DND-41 (cell line): ENCODE data around the gene CD300H.

Experiments used
- ATAC-seq: fragments of 200-7000 bp; cut with Tn5 transposase; 3 replicates; pipeline ENCODE4 v1.9.1; 2021; ENCODE audit warnings: low read depth; ENCODE audit not compliant: insufficient read depth
- DNase-seq: peaks from one replicate; pipeline ENCODE4 v3.0.0-alpha.2; 2020
- H2AFZ ChIP-seq: 2 replicates; pipeline ENCODE4 v1.6.0; 2012; ENCODE audit warnings: low read depth, low read length
- H3K27ac ChIP-seq: 2 replicates; pipeline ENCODE4 v1.5.1; 2012; ENCODE audit warnings: low read length, inconsistent platforms
- H3K27me3 ChIP-seq: fragments of 200-600 bp; sonication (generic); 2 replicates; pipeline ENCODE4 v1.6.0; 2012; ENCODE audit warnings: low read length, mild to moderate bottlenecking, inconsistent platforms; ENCODE audit not compliant: insufficient read depth, poor library complexity
- H3K36me3 ChIP-seq: 2 replicates; pipeline ENCODE4 v1.5.1; 2012; ENCODE audit warnings: low read length, inconsistent platforms; ENCODE audit not compliant: insufficient read depth
- H3K4me1 ChIP-seq: 2 replicates; pipeline ENCODE4 v1.5.1; 2012; ENCODE audit warnings: mild to moderate bottlenecking, low read length; ENCODE audit not compliant: insufficient read depth
- H3K4me2 ChIP-seq: 2 replicates; pipeline ENCODE4 v1.6.0; 2012; ENCODE audit warnings: mild to moderate bottlenecking, moderate library complexity, low read length, inconsistent platforms; ENCODE audit not compliant: insufficient read depth
- H3K4me3 ChIP-seq, 2 experiments: fragments of 200-600 bp in 1 of 2; shearing (Covaris generic) in 1 of 2; 2 replicates each; pipeline ENCODE4 v1.5.1; 2012 to 2016; ENCODE audit warnings: inconsistent platforms in 2 of 2, low read length in 2 of 2, mild to moderate bottlenecking in 2 of 2, low read depth in 1 of 2, moderate library complexity in 1 of 2
- H3K79me2 ChIP-seq: 2 replicates; pipeline ENCODE4 v1.6.0; 2012; ENCODE audit warnings: low read length, inconsistent platforms; ENCODE audit not compliant: insufficient read depth
- H3K9ac ChIP-seq: 2 replicates; pipeline ENCODE4 v1.6.0; 2012; ENCODE audit warnings: low read depth, mild to moderate bottlenecking, inconsistent platforms, low read length, moderate library complexity
- H3K9me3 ChIP-seq: 2 replicates; pipeline ENCODE4 v1.5.1; 2012; ENCODE audit warnings: low read length, moderate library complexity, mild to moderate bottlenecking, inconsistent platforms; ENCODE audit not compliant: insufficient read depth, severe bottlenecking
- H4K20me1 ChIP-seq: 2 replicates; pipeline ENCODE4 v1.6.0; 2012; ENCODE audit warnings: low read length; ENCODE audit not compliant: insufficient read depth
- CTCF ChIP-seq: IDR thresholded peaks from 2 replicates; pipeline ENCODE4 v1.5.1; 2012; ENCODE audit warnings: borderline replicate concordance, low read length, moderate library complexity, mild to moderate bottlenecking; ENCODE audit not compliant: poor library complexity, severe bottlenecking; ENCODE audit errors: extremely low read depth
- EZH2 ChIP-seq: IDR thresholded peaks from 3 replicates; pipeline ENCODE4 v1.6.1; 2012; ENCODE audit warnings: borderline replicate concordance, low read depth, mild to moderate bottlenecking, moderate library complexity, low read length, inconsistent platforms; ENCODE audit not compliant: severe bottlenecking

CD300H gene

DNA sequence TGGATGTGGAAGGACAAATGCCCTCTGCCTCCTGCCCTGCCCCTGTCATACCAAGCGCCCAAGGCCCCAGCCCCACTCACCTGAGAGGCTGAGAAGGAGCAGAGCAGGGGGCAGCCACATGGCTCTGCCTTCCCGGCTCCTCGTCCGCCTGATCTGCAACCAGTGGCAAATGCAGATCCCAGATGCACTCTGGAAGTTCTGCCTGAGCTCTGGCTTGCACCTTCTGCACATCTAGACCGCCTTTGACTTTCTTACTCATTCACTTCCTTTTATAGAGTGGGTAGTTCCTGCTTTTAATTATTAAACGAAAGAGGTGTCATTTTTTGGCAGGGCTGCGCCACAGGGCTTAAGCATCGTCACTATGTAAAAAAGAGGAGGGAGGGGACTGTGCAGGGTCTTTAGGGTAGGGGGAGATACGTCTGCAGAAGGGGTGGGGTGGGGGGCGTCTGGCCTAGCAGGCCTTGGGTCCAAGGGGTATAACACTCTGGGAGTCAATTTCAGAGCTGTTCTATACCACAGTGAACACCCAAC is 36.0 kb downstream of the CD300H start, which contains the start of gene CD300LB:
TSS of gene CD300LB (minus strand) at position 245 of the 531 bp plus-strand sequence. CDS start at position 120, 125 bp downstream.
- ATAC-seq: no peak
- DNase-seq: peak; percentile 2
- Histone ChIP-seq H3K4me2 (no peak within 1 kb of the TSS), H3K9ac (no peak within 1 kb of the TSS), H3K27ac (no peak within 1 kb of the TSS), H3K36me3 (no peaks in the 10 kb centered on the region), H2AFZ (no peak within 1 kb of the TSS), H3K27me3 (peaks cover 2% of the 10 kb centered on the region), H3K79me2 (no peaks in the 10 kb centered on the region), H3K9me3 (no peaks in the 10 kb centered on the region), H3K4me1 (no peaks in the 10 kb centered on the region), H4K20me1 (no peaks in the 10 kb centered on the region), H3K4me3 (no peak within 1 kb of the TSS)
- TF ChIP-seq EZH2 (no peak), CTCF (no peak)

GRCh38 chr17:74530831-74531150 is 36.5 kb downstream of the CD300H start:
- no peaks in the 10 kb centered on the region for H3K4me1 ChIP-seq
- no peaks in the 10 kb centered on the region for H3K79me2 ChIP-seq
- H3K4me3 ChIP-seq: no peak overlapping the region
- no peak overlapping the region for H2AFZ ChIP-seq
- H3K27ac ChIP-seq: no peak overlapping the region
- DNase-seq (no peak), ATAC-seq (no peak)
- H3K4me2 ChIP-seq: no peak overlapping the region
- no peaks in the 10 kb centered on the region for H4K20me1 ChIP-seq
- no peak overlapping the region for H3K9ac ChIP-seq
- TF ChIP-seq EZH2: no peak
- TF ChIP-seq CTCF: no peak
- no peaks in the 10 kb centered on the region for H3K9me3 ChIP-seq
- H3K36me3 ChIP-seq: no peaks in the 10 kb centered on the region
- peaks cover 2% of the 10 kb centered on the region for H3K27me3 ChIP-seq

DNA sequence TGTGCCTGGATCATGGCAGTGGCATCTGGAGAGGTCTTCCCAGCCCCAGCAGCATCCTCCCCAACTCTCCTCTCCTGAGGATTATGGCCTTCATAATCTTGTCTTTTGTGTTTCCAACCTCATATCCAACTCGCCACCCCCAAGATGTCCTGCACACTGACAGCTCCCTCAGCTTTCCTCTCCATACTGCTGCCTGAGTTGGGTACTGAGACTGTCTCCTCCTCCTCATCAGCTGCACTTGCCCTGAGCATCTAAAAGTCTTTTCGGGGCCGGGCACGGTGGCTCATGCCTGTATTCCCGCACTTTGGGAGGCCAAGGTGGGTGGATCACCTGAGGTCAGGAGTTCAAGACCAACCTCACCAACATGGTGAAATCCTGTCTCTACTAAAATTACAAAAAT is 38.1 kb downstream of the CD300H start:
- Histone ChIP-seq H4K20me1 (no peaks in the 10 kb centered on the region), H3K4me2 (no peak overlapping the region), H3K27me3 (peaks cover 2% of the 10 kb centered on the region), H3K36me3 (no peaks in the 10 kb centered on the region), H3K4me3 (no peak overlapping the region), H3K9ac (no peak overlapping the region), H3K4me1 (no peaks in the 10 kb centered on the region), H2AFZ (no peak overlapping the region), H3K9me3 (no peaks in the 10 kb centered on the region), H3K27ac (no peak overlapping the region), H3K79me2 (no peaks in the 10 kb centered on the region)
- no peak for DNase-seq
- no peak for ATAC-seq
- TF ChIP-seq CTCF: no peak
- no peak for TF ChIP-seq EZH2
